Endothelial cell of umbilical vein (primary cell): ENCODE data around the gene DMBX1. TPM values are rescaled to one million over a fixed set of nuclear protein-coding genes. Genes with fewer than 3 reads are reported as not detected.

Source experiments
- BruUV-seq: library from RNA; stranded (reverse); fragments of 400-500 nt; replicated peaks from 2 replicates; lab custom pipeline; 2021; lab: Mats Ljungman, UMichigan
- CTCF ChIA-PET: fragments of 300-600, 350-600 bp; sonication (Branson Sonifier 250); formaldehyde crosslinking; loops from one replicate; lab custom pipeline; 2021; ENCODE audit warnings: antibody characterized with exemption, inconsistent platforms; lab: Charles Lee
- POLR2A ChIA-PET: fragments of 300-600, 350-600 bp; sonication (Branson Sonifier 250); formaldehyde crosslinking; loops from one replicate; lab custom pipeline; 2021; ENCODE audit warnings: antibody characterized with exemption, inconsistent platforms; lab: Charles Lee
- DNase-seq: peaks from one replicate; pipeline ENCODE4 v3.0.0-alpha.2; 2011; ENCODE audit warnings: low read depth, low spot score
- FAIRE-seq: peaks from 2 replicates; lab custom pipeline; 2011; peaks lifted over from hg19 to GRCh38; lab: Jason Lieb, UNC
- H2AFZ ChIP-seq: 2 replicates; pipeline ENCODE4 v1.6.0; 2012; ENCODE audit warnings: low read depth, low read length, control low read depth, inconsistent platforms
- H3K27ac ChIP-seq: 2 replicates; pipeline ENCODE4 v1.5.1; 2011; ENCODE audit warnings: low read depth, mild to moderate bottlenecking, control low read depth, low read length, moderate library complexity; ENCODE audit not compliant: insufficient read depth
- H3K27me3 ChIP-seq, 2 experiments: 2 replicates each; pipeline versions ENCODE4 v1.6.0 to v1.6.1; 2011; ENCODE audit warnings: low read length in 2 of 2, mixed read lengths in 1 of 2; ENCODE audit not compliant: control insufficient read depth in 2 of 2, insufficient read depth in 2 of 2
- H3K36me3 ChIP-seq, 2 experiments: 2 replicates in 1 of 2; 3 replicates in 1 of 2; pipeline ENCODE4 v1.5.1; 2011; ENCODE audit warnings: low read length in 2 of 2, mild to moderate bottlenecking in 1 of 2, moderate library complexity in 1 of 2; ENCODE audit not compliant: control insufficient read depth in 2 of 2, insufficient read depth in 2 of 2; ENCODE audit errors: extremely low read depth in 1 of 2
- H3K4me1 ChIP-seq: 3 replicates; pipeline ENCODE4 v1.5.1; 2011; ENCODE audit warnings: mild to moderate bottlenecking, low read length; ENCODE audit not compliant: control insufficient read depth, insufficient read depth; ENCODE audit errors: extremely low read depth
- H3K4me2 ChIP-seq: 2 replicates; pipeline ENCODE4 v1.6.1; 2011; ENCODE audit warnings: low read length, control low read depth, mixed read lengths; ENCODE audit not compliant: insufficient read depth
- H3K4me3 ChIP-seq, 3 experiments: fragments of 200-600 bp in 1 of 3; sonication (generic), shearing (Covaris generic) in 1 of 3; replicated peaks in 1 of 3; 2 replicates each; pipeline ENCODE4 v1.5.1; 2011 to 2016; ENCODE audit warnings: control low read depth in 3 of 3, low read length in 3 of 3, mild to moderate bottlenecking in 2 of 3, inconsistent platforms in 1 of 3, low read depth in 1 of 3, moderate library complexity in 1 of 3; ENCODE audit not compliant: insufficient read depth in 1 of 3
- H3K79me2 ChIP-seq: 2 replicates; pipeline ENCODE4 v1.6.0; 2012; ENCODE audit warnings: low read length, inconsistent platforms; ENCODE audit not compliant: control insufficient read depth, insufficient read depth
- H3K9ac ChIP-seq: replicated peaks from 2 replicates; pipeline ENCODE3; 2011; ENCODE audit warnings: low read length, control low read depth; ENCODE audit not compliant: insufficient read depth; ENCODE audit errors: extremely low read depth
- H3K9me1 ChIP-seq: replicated peaks from 3 replicates; pipeline ENCODE4 v1.6.0; 2011; ENCODE audit warnings: mild to moderate bottlenecking, low read length; ENCODE audit not compliant: control insufficient read depth, insufficient read depth; ENCODE audit errors: extremely low read depth
- H3K9me3 ChIP-seq: replicated peaks from 2 replicates; pipeline ENCODE4 v1.5.1; 2012; ENCODE audit warnings: low read length, inconsistent platforms; ENCODE audit not compliant: control insufficient read depth, insufficient read depth
- H4K20me1 ChIP-seq: replicated peaks from 2 replicates; pipeline ENCODE3; 2011; ENCODE audit warnings: mild to moderate bottlenecking, low read length; ENCODE audit not compliant: control insufficient read depth, insufficient read depth; ENCODE audit errors: extremely low read depth
- CTCF ChIP-seq, 2 donors: IDR thresholded peaks; 1 replicate in 1 of 2; 2 replicates in 1 of 2; pipeline ENCODE4 v1.5.1; 2011; ENCODE audit warnings: low read length in 2 of 2, mild to moderate bottlenecking in 2 of 2, moderate library complexity in 2 of 2, control low read depth in 1 of 2, inconsistent platforms in 1 of 2, low read depth in 1 of 2; ENCODE audit not compliant: insufficient read depth in 1 of 2; ENCODE audit errors: extremely low read depth in 1 of 2
- EZH2 ChIP-seq: IDR thresholded peaks from 2 replicates; pipeline ENCODE4 v1.6.1; 2012; ENCODE audit warnings: borderline replicate concordance, low read depth, mild to moderate bottlenecking, moderate library complexity, low read length, inconsistent platforms; ENCODE audit not compliant: severe bottlenecking
- FOS ChIP-seq: IDR thresholded peaks from 2 replicates; pipeline ENCODE4 v1.6.1; 2011; ENCODE audit warnings: mild to moderate bottlenecking, low read length, moderate library complexity, borderline replicate concordance; ENCODE audit not compliant: insufficient read depth
- GATA2 ChIP-seq: IDR thresholded peaks from 2 replicates; pipeline ENCODE4 v1.7.0; 2011; ENCODE audit warnings: low read depth, mild to moderate bottlenecking, moderate library complexity, mixed read lengths, low read length; ENCODE audit not compliant: insufficient read length, insufficient read depth
- JUN ChIP-seq: IDR thresholded peaks from 2 replicates; pipeline ENCODE4 v1.6.1; 2011; ENCODE audit warnings: borderline replicate concordance, low read depth; ENCODE audit not compliant: insufficient read length, insufficient read depth
- MAX ChIP-seq: IDR thresholded peaks from 2 replicates; pipeline ENCODE4 v1.6.1; 2011; ENCODE audit not compliant: insufficient read depth, insufficient read length
- MYC ChIP-seq: IDR thresholded peaks from one replicate; pipeline ENCODE4 v1.6.1; 2011; ENCODE audit warnings: mild to moderate bottlenecking, low read depth, low read length
- POLR2A ChIP-seq: IDR thresholded peaks from 2 replicates; pipeline ENCODE4 v1.6.1; 2012; ENCODE audit warnings: low read depth, mild to moderate bottlenecking, control low read depth, low read length
- POLR2AphosphoS5 ChIP-seq: IDR thresholded peaks from 2 replicates; pipeline ENCODE4 v1.6.1; 2012; ENCODE audit warnings: low read depth, mild to moderate bottlenecking, control low read depth, low read length, moderate library complexity; ENCODE audit not compliant: insufficient read depth
- dilution Hi-C: fragments of 300-500 bp; cut with MboI; formaldehyde crosslinking; loops from one replicate; pipeline ENCODE4 v1.15.0; 2019; ENCODE audit warnings: low sequenced_read_pairs; ENCODE audit not compliant: extremely low pct_ligation_motif_present
- intact Hi-C: fragments of 100-400 bp; cut with micrococcal nuclease; formaldehyde crosslinking; loops from one replicate; pipeline ENCODE4 v1.10.0; 2022
- polyA plus RNA-seq, 4 experiments: library from polyadenylated mRNA; depleted of rRNA in 3 of 4; stranded (reverse) in 3 of 4; unstranded in 1 of 4; fragments of >200 nt; gene quantifications; 2 replicates each; pipeline versions ENCODE4 v1.2.1 to v1.2.3, GENCODE V29; 2011 to 2012; ENCODE audit warnings: missing spikeins in 1 of 4
- total RNA-seq: library from RNA; stranded (reverse); gene quantifications from 2 replicates; pipeline ENCODE4 v1.2.3, GENCODE V29; 2021

Gene DMBX1
- total and polyA plus RNA-seq, 2 donors (not counting 3 experiments of a cell fraction or from before 2014, with no cell fraction given): not detected

GRCh38 chr1:46453449-46453848, 36.2 kb upstream of the DMBX1 start:
- H4K20me1 ChIP-seq: no peaks in the 10 kb centered on the region
- H3K9me1 ChIP-seq: no peaks in the 10 kb centered on the region
- no peaks in the 10 kb centered on the region for H3K9me3 ChIP-seq
- H3K27ac ChIP-seq: no peak overlapping the region
- POLR2A ChIA-PET: no interaction called here
- no peaks in the 10 kb centered on the region for H3K36me3 ChIP-seq
- TF ChIP-seq MAX: no peak
- no peak for TF ChIP-seq JUN
- no peak for TF ChIP-seq EZH2
- TF ChIP-seq GATA2: no peak
- TF ChIP-seq MYC: no peak
- no peak for TF ChIP-seq POLR2AphosphoS5
- no peak for TF ChIP-seq CTCF (IDR thresholded peaks at IDR 0.05; ENCODE audit: extremely low read depth in 1 of 2, insufficient read depth in 1 of 2, low read depth in 1 of 2, low read length in 2 of 2)
- no peak for TF ChIP-seq POLR2A
- TF ChIP-seq FOS: no peak
- no peak for FAIRE-seq
- CTCF ChIA-PET: interaction anchor here (1.0 to 1.5 kb wide), 3 partner anchors 11 to 82 kb away, joined by 3 to 7 read pairs (median 4); a partner anchor contains a TSS
- no peaks in the 10 kb centered on the region for H3K4me1 ChIP-seq
- no peak overlapping the region for H3K9ac ChIP-seq
- peaks cover 49 to 54% of the 10 kb centered on the region in 2 experiments for H3K27me3 ChIP-seq
- H3K4me2 ChIP-seq: no peak overlapping the region
- no peak for DNase-seq
- intact Hi-C loops: no loop called here
- no peaks in the 10 kb centered on the region for H3K79me2 ChIP-seq
- H3K4me3 ChIP-seq: no peak overlapping the region
- H2AFZ ChIP-seq: no peak overlapping the region
- dilution Hi-C loops: no loop called here
- BruUV-seq: no TSS peak
